SIG-M5 treated with dmso at 0.1 percent for 504 hours (cell line): Measurements from ENCODE around the gene C1orf56.
A peak's percentile ranks its signal among the peaks of the same experiment; 100 is the strongest.

ENCODE experiments used
- DNase-seq: peaks from one replicate; lab custom pipeline; 2025; ENCODE audit not compliant: unreplicated experiment; lab: John Stamatoyannopoulos, UW

The C1orf56 gene

GRCh38 chr1:151047591-151047924 lies at the start of gene C1orf56:
Gene C1orf56, plus strand, starts transcription at chr1:151047751. Its CDS starts 97 bp downstream, at chr1:151047848.
- peak; percentile 34 for DNase-seq

GRCh38 chr1:150997949-150998348 lies 49.6 kb upstream of the C1orf56 start:
- no peak for DNase-seq

- DNase-seq: no peak
Measured at GRCh38 chr1:150999051-150999674, 48.4 kb upstream of the C1orf56 start.

- DNase-seq: no peak
Measured at GRCh38 chr1:150999926-151000325, 47.6 kb upstream of the C1orf56 start.

GRCh38 chr1:151000408-151000807 lies 47.1 kb upstream of the C1orf56 start:
- DNase-seq: no peak

GRCh38 chr1:151001602-151002001 lies 45.9 kb upstream of the C1orf56 start:
- peak; percentile 61 for DNase-seq

GRCh38 chr1:151002051-151002450 lies 45.5 kb upstream of the C1orf56 start:
- peak; percentile 61 for DNase-seq

GRCh38 chr1:151002611-151003010 lies 44.9 kb upstream of the C1orf56 start:
- DNase-seq: no peak

GRCh38 chr1:151003180-151003579 lies 44.4 kb upstream of the C1orf56 start:
- DNase-seq: peak; percentile 78

- no peak for DNase-seq
Measured at GRCh38 chr1:151005729-151006319, 41.7 kb upstream of the C1orf56 start.

- DNase-seq: peak; percentile 97
Measured at GRCh38 chr1:151006327-151007052, 41.1 kb upstream of the C1orf56 start, which contains the start of gene MINDY1. Gene MINDY1, minus strand, starts transcription at chr1:151006902. Its CDS starts 4,285 bp downstream, at chr1:151002617.

GRCh38 chr1:151007853-151008243 lies 39.7 kb upstream of the C1orf56 start:
- DNase-seq: no peak

- peak; percentile 98 for DNase-seq
Measured at GRCh38 chr1:151008244-151009205, 39.0 kb upstream of the C1orf56 start, which contains the start of gene PRUNE1. Gene PRUNE1, plus strand, starts transcription at chr1:151008449. Its CDS starts 184 bp downstream, at chr1:151008633.

GRCh38 chr1:151009206-151009587 lies 38.4 kb upstream of the C1orf56 start:
- DNase-seq: no peak

GRCh38 chr1:151009674-151010345 lies 37.7 kb upstream of the C1orf56 start:
- DNase-seq: no peak

- no peak for DNase-seq
Measured at GRCh38 chr1:151010346-151010726, 37.2 kb upstream of the C1orf56 start.

GRCh38 chr1:151011154-151011850 lies 36.2 kb upstream of the C1orf56 start:
- no peak for DNase-seq

GRCh38 chr1:151012684-151013471 lies 34.7 kb upstream of the C1orf56 start:
- DNase-seq: no peak

GRCh38 chr1:151013518-151013917 lies 34.0 kb upstream of the C1orf56 start:
- DNase-seq: no peak
